Stimulated activated CD4-positive, alpha-beta T cell treated with anti-CD3 and anti-CD28 coated beads, Interleukin-1b, Interleukin-23, amount 100 ng/mL, for 24 hours (primary cell): ENCODE results near the gene ESRRA.

Source experiments
- DNase-seq, 4 experiments: peaks; one replicate each; pipeline ENCODE4 v3.0.0-alpha.2; 2020; ENCODE audit warnings: low read depth in 4 of 4, low spot score in 1 of 4

ESRRA gene

DNA sequence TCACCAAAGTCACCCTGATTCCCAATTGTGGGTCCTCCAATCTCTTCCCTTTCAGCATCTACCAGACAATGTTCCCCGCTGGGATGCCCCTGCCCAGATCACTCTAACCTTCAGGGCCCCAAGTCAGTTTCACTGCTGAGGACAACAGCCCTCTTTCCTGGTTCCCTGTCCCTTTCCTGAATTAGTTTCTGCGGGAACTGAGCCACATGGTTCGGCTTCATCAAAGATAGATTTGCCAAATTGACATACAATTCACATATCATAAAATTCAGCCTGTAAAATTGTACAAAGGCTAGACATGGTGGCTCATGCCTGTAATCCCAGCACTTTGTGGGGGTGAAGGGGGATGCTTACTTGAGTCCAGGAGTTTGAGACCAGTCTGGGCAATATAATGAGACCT lies 22.7 kb downstream of the ESRRA start:
- DNase-seq: no peak

DNA sequence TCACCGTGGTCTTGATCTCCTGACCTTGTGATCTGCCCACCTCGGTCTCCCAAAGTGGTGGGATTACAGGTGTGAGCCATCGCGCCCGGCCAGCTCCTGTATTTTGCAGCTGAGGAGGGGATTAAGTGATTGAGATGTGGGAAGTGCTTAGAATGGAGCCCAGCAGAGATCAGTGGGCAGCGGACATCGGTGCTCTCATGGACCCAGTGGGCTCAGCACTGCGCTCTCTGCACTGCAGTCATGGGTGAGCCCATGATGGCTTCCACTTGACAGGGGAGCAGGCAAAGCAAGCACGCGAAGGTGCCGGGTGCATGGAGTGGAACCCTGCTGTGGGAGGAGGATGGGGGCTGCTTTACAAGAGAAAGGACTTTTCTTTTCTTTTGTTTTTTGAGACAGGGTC lies 25.6 kb downstream of the ESRRA start:
- no peak for DNase-seq

- DNase-seq: peak in 2 of 4 experiments; percentile 58 to 68
Observed at GRCh38 chr11:64331569-64332371, 26.4 kb downstream of the ESRRA start.

DNA sequence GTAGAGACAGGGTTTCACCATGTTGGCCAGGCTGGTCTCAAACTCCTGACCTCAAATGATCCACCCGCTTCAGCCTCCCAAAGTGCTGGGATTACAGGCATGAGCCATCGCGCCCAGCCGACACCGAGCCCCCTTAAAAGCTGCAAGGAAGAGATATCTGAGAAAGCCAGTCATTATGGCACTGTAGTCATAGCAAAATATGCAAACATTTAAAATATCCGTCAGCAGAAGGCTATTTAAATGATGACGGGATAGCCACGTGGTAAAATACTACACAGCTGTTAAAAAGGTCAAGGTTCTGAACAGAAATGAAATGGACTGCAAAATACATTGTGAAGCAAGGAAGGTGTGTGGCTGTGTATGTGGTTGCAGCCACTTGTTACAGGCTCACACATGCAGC lies 28.2 kb downstream of the ESRRA start:
- DNase-seq: no peak

DNA sequence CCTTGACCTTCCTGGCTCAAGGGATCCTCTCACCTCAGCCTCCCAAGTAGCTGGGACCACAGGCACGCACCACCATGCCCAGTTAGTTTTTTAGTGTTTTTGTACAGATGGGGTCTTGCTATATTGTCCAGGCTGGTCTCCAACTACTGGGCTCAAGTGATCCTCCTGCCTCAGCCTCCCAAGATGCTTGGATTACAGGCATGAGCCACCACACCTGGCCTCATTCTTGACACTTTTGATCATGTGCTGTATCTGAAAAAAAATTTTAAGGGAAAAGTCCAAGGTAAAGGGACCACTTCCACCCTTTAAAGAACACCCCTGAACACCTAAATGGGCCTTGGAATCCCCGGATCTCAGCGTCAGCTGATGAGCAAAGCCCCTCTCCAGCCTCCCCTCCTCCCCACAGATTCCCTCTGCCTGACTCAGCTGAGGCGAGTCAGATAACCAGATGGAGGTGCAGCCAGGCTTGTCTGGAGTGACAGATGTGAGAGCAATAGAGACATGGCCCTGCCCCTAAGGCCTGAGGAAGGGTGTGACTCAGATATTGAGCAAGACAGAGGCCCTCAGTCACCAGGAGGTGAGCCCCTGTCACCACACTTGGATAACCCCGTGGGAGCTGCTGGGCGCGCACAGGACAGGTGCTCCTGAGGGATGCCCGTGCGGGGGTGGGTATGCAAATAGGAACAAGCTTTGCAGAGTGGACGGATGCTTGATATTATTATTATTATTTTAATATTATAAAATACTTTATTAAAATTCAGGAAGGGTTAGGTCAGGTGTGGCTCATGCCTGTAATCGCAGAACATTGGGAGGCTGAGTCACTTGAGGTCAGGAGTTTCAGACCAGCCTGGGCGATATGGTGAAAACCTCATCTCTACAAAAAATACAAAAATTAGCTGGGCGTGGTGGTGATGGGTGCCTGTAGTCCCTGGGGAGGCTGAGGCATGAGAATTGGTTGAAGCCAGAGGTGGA lies 29.7 kb downstream of the ESRRA start:
- DNase-seq: peak in 1 of 4 experiments; percentile 25

GRCh38 chr11:64337538-64338249 lies 32.4 kb downstream of the ESRRA start:
- DNase-seq: no peak

GRCh38 chr11:64338716-64339115 lies 33.4 kb downstream of the ESRRA start:
- no peak for DNase-seq

DNA sequence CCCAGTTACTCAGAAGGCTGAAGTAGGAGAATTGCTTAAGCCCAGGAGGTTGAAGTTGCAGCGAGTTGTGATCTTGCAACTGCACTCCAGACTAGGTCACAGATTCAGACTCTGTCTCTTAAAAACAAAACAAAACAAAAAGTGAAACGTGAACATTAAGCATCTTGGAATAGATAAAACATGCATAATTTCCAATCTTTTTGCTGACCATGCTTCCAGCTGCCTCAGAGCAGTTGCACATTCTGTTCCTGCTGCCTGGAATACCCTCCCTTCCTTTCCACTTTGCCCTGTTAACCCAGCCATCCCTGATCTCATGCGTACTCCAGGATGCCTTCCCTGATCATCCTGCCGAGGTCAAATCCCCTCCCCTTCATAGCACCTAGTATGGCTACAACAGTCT lies 34.0 kb downstream of the ESRRA start:
- DNase-seq: no peak

DNA sequence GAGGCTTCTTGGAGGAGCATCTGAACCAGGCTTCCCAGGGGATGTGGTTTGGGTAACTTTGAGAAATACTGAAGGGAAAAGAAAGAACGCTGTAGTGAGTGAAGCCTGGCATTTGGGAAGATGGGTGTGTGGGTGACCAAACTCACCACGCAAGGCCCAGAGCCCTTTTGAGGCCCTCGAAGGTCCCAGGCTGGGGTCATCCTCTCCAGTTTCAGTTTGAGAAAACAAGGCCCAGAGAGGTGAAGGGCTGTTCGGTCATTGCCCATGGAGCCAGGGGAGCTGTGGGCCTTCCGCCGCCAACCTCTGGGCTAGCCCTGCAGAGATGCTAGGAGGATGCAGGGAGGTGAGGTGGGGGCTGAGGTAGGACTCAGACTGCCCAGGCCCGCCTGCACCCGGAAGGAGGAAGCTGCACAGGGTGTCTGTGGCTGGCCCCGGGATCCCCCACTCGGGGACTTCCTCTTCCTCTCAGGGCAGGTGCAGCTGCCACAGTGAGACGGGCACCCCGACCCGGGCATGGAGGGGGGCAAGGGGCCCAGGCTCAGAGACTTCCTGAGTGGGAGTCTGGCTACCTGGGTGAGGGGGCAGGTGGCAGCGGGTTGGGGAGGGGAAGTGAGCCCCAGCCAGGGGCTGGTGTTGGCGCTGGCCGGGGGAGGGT lies 34.6 kb downstream of the ESRRA start, which contains the start of gene CCDC88B:
Gene CCDC88B (plus strand): TSS at position 451 of the 655 bp plus-strand sequence. CDS start 63 bp downstream, at position 514.
- DNase-seq: peak in 3 of 4 experiments; percentile 64 to 77 (median 67)

GRCh38 chr11:64340671-64341335 lies 35.5 kb downstream of the ESRRA start:
- DNase-seq: peak in 3 of 4 experiments; percentile 70 to 76 (median 72)

DNA sequence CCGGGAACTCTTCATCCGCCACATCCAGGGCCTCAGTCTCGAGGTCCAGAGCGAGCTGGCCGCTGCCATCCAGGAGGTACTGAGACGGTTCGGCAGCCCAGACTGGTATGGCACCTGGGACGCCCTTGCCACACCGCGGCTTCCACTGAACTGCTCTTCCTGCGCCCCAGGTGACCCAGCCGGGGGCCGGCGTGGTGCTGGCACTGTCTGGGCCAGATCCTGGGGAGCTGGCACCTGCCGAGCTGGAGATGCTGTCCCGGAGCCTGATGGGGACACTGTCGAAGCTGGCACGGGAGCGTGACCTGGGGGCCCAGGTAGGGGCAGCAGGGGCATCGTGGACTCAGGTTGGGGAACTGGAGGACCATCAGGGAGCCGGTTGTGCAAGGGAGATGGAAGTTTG lies 36.1 kb downstream of the ESRRA start:
- DNase-seq: no peak

DNA sequence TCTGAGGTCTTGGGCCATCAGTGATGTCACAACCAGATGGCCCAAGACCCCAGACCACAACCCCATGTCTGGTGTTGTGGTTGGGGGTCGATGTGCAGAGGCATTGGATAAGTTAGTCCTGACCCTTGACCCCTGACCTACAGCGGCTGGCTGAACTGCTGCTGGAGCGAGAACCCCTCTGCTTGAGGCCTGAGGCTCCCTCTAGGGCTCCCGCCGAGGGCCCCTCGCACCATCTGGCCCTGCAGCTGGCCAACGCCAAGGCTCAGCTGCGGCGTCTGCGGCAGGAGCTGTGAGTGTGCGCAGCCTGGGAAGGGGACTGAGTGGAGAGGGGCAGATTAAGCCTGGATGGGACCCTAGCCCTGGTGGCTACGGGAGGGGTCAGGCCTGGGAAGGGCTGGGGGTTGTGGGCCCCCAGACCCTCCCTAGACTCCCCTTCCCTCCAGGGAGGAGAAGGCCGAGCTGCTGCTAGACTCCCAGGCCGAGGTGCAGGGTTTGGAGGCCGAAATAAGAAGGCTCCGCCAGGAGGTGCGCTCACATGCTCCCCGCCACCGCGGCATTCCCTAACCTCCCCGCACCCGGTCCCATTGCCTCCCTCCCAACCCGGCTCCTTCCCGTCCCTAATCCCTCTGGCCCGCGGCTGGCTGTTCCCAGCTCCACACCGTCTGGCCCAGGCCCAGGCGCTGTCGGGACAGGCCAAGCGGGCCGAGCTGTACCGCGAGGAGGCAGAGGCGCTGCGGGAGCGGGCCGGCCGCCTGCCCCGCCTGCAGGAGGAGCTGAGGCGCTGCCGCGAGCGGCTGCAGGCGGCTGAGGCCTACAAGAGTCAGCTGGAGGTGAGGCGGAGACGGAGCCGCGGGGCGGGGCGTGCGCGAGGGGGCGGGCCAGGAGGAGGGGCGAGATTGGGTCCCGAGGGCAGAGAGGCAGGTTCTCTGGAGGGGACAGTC lies 36.8 kb downstream of the ESRRA start:
- peak; percentile 62 to 94 (median 86) for DNase-seq

DNA sequence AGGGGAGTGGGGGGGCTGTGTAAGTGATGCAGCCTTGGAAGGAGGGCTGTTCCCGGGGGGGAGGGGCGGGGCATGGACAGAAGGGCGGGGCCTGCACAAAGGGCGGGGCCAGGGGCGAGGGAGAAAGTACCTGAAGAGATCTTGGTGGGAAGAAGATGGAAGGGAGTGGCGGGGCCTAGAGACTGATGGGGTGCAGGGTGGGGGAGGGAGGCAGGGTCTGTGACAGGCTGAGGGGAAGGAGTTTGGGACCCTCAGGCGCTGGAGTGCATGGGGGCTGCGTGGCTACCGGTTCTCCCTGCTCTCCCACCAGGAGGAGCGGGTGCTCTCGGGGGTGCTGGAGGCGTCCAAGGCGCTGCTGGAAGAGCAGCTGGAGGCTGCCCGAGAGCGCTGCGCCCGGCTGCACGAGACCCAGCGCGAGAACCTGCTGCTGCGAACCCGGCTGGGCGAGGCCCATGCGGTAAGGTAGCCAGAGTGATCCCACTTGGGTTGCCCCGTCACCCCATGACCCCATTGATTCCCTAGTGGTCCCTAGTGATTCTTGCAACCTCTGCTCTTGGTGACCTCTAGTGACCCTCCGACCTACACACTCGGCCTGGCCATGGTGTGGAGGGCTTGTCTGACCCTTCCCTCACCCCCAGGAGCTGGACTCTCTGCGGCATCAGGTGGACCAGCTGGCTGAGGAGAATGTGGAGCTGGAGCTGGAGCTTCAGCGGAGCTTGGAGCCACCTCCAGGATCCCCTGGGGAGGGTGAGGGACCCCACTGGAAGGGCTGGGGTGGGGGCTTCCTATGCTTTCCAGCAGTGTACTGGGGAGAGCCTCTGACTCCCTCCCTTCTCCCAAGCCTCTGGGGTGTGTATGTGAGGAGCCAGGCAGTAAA lies 37.8 kb downstream of the ESRRA start:
- no peak for DNase-seq

DNA sequence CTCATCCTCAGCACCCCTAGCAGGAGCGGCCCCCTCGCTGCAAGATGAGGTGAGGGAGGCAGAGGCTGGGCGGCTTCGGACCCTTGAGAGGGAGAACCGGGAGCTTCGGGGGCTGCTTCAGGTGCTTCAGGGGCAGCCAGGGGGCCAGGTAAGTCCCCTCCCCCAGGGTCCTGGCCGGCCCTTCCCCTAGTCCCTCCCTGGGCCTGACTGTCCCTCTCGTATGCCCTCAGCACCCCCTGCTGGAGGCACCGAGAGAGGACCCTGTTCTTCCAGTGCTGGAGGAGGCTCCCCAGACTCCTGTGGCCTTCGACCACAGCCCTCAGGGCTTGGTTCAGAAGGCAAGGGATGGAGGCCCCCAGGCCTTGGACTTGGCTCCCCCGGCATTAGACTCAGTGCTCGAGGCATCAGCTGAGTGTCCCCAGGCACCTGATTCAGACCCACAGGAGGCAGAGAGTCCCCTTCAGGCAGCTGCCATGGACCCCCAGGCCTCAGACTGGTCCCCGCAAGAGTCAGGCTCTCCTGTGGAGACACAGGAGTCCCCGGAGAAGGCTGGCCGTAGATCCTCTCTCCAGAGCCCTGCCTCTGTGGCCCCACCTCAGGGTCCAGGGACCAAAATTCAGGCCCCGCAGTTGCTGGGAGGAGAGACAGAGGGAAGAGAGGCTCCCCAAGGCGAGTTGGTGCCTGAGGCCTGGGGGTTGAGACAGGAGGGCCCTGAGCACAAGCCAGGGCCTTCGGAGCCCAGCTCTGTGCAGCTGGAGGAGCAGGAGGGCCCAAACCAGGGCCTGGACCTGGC lies 38.6 kb downstream of the ESRRA start:
- DNase-seq: no peak

- DNase-seq: no peak
Observed at GRCh38 chr11:64344787-64345186, 39.5 kb downstream of the ESRRA start.

- DNase-seq: no peak
Observed at GRCh38 chr11:64347193-64347867, 42.0 kb downstream of the ESRRA start.
